Astrocyte of the spinal cord (primary cell): ENCODE data around the gene EHF.

Source experiments
- DNase-seq: peaks from one replicate; pipeline ENCODE4 v3.0.0; 2011; ENCODE audit warnings: low read depth, low spot score
- H3K4me3 ChIP-seq: 2 replicates; pipeline ENCODE4 v1.5.1; 2011; ENCODE audit warnings: low read depth, mild to moderate bottlenecking, low read length, moderate library complexity
- in situ Hi-C: cut with HindIII; loops from 2 replicates; pipeline ENCODE4 v1.10.0; 2017; ENCODE audit warnings: low sequenced_read_pairs
- TF ChIP-seq, protein P1 (sequence below): IDR thresholded peaks from 2 replicates; pipeline ENCODE4 v1.5.1; 2012; ENCODE audit warnings: low read depth, mild to moderate bottlenecking, low read length, inconsistent platforms

Gene EHF

DNA sequence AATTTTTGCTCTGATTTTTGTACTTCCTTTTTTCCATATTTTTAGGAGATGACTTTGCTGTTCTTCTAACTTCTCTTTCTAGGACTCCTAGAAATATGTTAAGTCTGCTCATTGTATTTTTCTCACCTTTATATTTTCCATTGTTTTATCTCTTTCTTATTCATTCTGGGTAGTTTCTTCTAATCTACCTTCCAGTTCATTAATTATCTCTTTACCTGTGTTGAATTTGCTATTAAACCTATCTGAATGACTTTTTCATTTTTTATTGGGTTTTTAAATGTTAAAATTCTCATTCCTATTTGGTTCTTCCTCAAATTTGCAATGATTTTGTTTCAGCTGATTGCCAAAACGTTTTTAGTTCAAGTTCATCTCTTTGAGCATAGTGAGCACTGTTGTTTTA is 27.8 kb upstream of the EHF start:
- TF ChIP-seq, protein P1, sequence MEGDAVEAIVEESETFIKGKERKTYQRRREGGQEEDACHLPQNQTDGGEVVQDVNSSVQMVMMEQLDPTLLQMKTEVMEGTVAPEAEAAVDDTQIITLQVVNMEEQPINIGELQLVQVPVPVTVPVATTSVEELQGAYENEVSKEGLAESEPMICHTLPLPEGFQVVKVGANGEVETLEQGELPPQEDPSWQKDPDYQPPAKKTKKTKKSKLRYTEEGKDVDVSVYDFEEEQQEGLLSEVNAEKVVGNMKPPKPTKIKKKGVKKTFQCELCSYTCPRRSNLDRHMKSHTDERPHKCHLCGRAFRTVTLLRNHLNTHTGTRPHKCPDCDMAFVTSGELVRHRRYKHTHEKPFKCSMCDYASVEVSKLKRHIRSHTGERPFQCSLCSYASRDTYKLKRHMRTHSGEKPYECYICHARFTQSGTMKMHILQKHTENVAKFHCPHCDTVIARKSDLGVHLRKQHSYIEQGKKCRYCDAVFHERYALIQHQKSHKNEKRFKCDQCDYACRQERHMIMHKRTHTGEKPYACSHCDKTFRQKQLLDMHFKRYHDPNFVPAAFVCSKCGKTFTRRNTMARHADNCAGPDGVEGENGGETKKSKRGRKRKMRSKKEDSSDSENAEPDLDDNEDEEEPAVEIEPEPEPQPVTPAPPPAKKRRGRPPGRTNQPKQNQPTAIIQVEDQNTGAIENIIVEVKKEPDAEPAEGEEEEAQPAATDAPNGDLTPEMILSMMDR, result no peak
- no peak for DNase-seq
- in situ Hi-C loops, result no loop called here
- no peak overlapping the region for H3K4me3 ChIP-seq

DNA sequence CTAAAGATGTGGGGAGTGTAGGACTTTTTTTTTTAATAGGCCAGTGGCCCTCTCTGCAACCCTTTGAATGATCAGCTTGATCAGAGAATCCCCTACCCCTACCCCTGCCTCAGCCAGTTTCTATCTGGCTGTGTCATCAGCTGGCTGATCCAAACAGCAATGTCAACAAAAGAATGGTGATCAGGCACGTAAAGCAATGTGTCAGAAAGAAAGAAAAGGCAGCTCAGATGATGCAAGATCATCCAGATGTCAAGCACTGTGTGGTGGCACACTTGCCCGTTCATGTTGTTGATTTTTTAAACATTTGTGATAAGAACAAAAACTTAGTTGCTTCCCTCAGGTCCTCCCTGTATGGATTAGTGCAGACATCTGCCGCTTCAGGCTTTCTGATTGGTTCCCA is 26.3 kb upstream of the EHF start:
- DNase-seq, result no peak
- TF ChIP-seq, protein P1, result no peak
- in situ Hi-C loops, result no loop called here
- H3K4me3 ChIP-seq, result no peak overlapping the region

DNA sequence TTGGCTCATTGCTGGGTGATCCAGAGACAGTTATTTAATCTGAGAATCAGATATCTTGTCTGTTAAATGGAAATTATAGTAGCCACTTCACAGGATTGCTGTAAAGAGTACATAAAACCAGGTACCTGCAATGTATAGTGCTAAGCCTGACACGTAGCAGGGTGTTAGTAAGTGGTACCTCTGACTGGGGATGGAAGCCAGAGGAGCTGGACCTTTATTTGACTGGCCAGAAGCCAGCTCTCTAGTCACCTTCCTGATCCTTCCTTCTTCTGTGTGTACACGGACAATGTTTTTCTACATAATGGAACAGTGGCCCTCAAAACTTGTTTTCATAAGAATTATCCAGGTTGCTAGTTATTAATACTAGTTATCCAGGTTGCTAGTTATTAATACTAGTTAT is 25.5 kb upstream of the EHF start:
- H3K4me3 ChIP-seq, result no peak overlapping the region
- TF ChIP-seq, protein P1, result no peak
- DNase-seq, result no peak
- in situ Hi-C loops, result no loop called here

DNA sequence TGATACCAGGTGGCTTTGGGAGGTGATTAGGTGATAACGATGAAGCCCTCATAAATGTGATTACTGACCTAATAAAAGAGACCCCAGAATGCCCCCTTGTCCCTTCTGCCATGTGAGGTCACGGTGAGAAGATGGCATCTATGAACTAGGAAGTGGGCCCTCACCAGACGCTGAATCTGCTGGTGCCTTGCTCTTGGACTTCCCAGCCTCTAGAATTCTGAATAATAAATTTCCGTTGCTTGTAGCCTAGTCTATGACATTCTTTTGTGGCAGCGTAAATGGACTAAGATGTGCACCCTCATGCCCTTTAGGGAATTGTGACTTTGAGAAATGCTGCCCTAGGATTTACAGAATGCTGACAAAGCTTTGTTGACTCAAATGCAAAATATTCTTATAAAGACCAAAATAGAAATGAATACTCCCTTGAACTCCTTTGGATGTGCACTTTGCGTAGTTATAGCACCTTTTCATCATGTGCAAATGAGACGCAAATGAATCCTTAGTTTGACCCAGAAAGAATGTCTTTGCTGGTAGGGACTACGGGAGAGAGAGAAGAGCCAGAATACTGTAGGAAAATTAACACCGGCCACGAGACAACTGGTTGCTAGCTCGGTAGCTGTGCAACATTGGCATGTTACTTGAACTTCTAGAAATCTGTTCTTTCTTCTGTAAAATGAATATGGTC is 24.8 kb upstream of the EHF start:
- in situ Hi-C loops, result no loop called here
- TF ChIP-seq, protein P1, result no peak
- H3K4me3 ChIP-seq, result no peak overlapping the region
- DNase-seq, result no peak

DNA sequence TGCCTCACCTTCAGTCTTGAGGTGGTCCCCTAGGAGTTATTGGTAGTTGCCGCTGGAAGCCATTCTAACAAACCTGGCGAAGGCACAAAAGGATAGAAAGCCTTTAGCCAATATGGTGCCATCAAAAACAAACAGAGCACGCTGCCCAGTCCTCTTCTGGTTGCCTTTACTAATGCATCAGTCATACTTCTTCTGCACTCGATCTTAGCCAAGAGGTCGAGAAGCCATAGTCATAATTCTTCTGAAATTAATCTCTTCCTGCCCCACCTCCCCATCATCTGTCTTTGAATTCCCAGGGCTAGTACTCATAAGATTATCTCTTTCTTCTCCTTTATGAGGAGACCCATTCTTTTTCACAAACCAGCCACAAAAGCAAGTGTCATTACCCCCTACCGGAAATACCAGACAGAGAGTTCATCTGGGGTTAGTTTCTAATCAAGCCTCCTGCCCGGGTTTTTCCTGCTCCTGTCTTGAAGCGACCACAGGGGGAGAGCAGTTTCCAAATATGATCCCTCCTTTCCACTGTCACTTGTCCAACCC is 21.4 kb upstream of the EHF start:
- in situ Hi-C loops, result no loop called here
- H3K4me3 ChIP-seq, result no peak overlapping the region
- peak; percentile 44 for DNase-seq
- TF ChIP-seq, protein P1, result no peak

DNA sequence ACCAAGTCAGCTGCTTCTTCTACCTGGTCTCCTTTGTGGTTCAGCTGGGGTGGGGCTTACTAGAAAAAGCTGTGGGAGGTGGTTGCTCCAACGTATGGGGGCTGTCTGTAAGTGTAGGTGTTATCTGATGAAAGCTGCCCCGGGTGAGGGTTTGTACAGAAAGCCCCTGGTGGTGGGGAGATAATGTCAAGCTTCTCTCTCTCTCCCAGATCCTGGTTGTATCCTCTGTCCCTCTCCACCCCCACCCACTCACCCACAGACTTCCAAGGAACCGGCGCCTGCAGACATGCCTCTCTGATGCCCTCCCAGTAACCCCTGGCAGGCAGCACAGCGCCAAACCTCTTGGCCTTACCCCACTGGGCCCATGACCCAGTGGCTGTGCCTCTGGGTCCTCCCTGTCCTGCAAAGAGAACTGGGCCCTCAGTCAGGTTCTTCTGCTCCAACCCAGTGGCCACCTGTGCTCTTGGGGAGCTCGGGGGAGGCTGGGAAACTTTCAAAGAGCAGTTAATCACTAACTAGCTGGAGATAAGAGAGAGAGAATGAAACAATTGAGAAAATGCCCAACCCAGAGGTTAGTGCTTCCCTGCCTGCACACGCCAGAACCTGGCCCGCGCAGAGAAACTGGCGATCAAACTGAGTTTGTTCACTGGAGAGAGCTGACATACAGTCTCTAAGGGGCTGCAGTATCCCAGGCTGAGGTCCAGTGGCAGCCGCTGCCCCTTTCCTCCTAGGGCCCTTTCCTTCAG is 20.4 kb upstream of the EHF start:
- no peak overlapping the region for H3K4me3 ChIP-seq
- no peak for DNase-seq
- in situ Hi-C loops, result no loop called here
- TF ChIP-seq, protein P1, result no peak
